Esophagus (tissue), 2 donors: Measurements from ENCODE around the gene ANKS1A. TPM values are rescaled to one million over a fixed set of nuclear protein-coding genes. Genes with fewer than 3 reads are reported as not detected.

Source experiments
- H3K27ac ChIP-seq, 2 donors: one replicate each; pipeline ENCODE4 v1.5.1; 2013; ENCODE audit warnings: low read depth in 2 of 2, mild to moderate bottlenecking in 2 of 2, inconsistent platforms in 1 of 2, low read length in 1 of 2, moderate library complexity in 1 of 2
- H3K27me3 ChIP-seq, 2 donors: one replicate each; pipeline ENCODE4 v1.6.1; 2013; ENCODE audit warnings: low read length in 2 of 2, control low read depth in 1 of 2, mild to moderate bottlenecking in 1 of 2; ENCODE audit not compliant: insufficient read depth in 2 of 2, control insufficient read depth in 1 of 2
- H3K36me3 ChIP-seq, 2 donors: one replicate each; pipeline ENCODE4 v1.6.1; 2013; ENCODE audit warnings: low read length in 1 of 2; ENCODE audit not compliant: control insufficient read depth in 2 of 2, insufficient read depth in 2 of 2
- H3K4me1 ChIP-seq, 2 donors: one replicate each; pipeline ENCODE4 v1.6.1; 2013; ENCODE audit warnings: low read length in 1 of 2; ENCODE audit not compliant: control insufficient read depth in 2 of 2, insufficient read depth in 2 of 2
- H3K4me3 ChIP-seq, 2 donors: one replicate each; pipeline ENCODE4 v1.5.1; 2013; ENCODE audit warnings: low read length in 2 of 2, mild to moderate bottlenecking in 2 of 2, low read depth in 1 of 2, moderate library complexity in 1 of 2
- H3K9me3 ChIP-seq, 2 donors: one replicate each; pipeline ENCODE4 v1.6.1; 2013; ENCODE audit warnings: mild to moderate bottlenecking in 2 of 2, low read depth in 1 of 2, low read length in 1 of 2, moderate library complexity in 1 of 2; ENCODE audit not compliant: control insufficient read depth in 2 of 2, insufficient read depth in 1 of 2
- WGBS, 2 donors: extraction: QIAGEN DNeasy Blood & Tissue Kit; methylation state at CpG; one replicate each; pipeline ENCODE4 v1.1.7; 2013; 5-methylcytosine and 5-hydroxymethylcytosine counted together
- polyA plus RNA-seq, 2 donors: library from polyadenylated mRNA; stranded (reverse); fragments of 200-250 nt; gene quantifications; one replicate each; pipeline ENCODE4 v1.2.3, GENCODE V29; 2013
- donor health status: healthy with polysubstance abuse.
- donor health status: Bipolar disorder and iron deficiency.

Gene ANKS1A
- polyA plus RNA-seq, 2 donors, result 6.3 to 7.7 TPM

DNA sequence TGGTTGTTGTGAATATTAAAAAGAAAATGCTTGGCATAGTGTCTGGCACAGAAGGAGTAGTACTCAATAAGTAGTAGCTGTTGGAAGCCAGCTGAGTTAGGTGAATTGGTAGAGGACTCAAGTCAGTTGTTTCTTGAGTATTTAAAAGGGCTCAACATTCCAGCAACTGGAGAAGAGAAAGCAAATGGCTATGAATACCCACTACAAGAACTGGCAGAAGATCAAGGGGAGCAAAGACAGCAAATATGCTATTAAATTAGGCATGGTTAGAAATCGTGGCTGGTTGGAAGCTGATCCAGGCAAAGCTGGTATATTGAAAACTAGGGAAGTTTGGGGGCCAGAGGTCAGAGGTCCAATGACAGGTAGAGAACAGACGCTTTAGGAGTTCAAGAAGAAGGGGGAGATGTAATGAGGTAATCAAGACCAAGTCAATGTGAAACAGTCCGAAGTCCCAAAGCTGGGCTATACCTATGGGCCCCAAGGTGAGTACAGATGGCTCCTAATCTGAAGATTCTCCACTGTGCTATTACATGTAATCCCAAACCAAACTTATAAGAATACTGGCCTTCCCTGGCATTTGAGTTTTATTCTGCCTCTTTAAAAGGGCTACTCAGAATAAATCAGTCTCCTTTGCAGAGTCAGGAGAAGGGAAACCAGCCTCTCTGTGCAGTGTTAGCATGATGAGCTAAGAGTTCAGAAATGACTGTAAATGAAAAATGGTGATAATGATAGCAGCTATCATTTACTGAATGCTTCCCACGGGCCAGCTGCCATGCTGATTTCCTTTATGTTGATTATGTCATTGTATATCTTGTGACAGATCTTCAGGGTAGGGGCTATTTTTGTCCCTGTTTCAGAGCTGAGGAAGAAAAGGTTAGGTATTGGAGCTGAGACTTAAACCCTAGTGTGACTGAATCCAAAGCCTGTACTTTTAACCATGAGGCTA, 122.3 kb downstream of the ANKS1A start:
- Histone ChIP-seq H3K4me3 (no peak overlapping the region), H3K9me3 (no peaks in the 10 kb centered on the region), H3K36me3 (no peaks in the 10 kb centered on the region), H3K4me1 (peaks cover 0 to 1% of the 10 kb centered on the region in 2 donors), H3K27me3 (no peaks in the 10 kb centered on the region), H3K27ac (no peak overlapping the region)
- WGBS, 2 donors, result 47 to 56% methylated on average over 4 of the region's 4 CpGs

- H3K9me3 ChIP-seq, result no peaks in the 10 kb centered on the region
- peaks cover 0 to 7% of the 10 kb centered on the region in 2 donors for H3K36me3 ChIP-seq
- H3K4me1 ChIP-seq, result peaks cover 0 to 1% of the 10 kb centered on the region in 2 donors
- H3K27me3 ChIP-seq, result no peaks in the 10 kb centered on the region
- no peak overlapping the region for H3K4me3 ChIP-seq
- 95 to 99% methylated on average over 6 of the region's 6 CpGs for WGBS, 2 donors
- no peak overlapping the region for H3K27ac ChIP-seq
Measured at GRCh38 chr6:35013701-35014100, 124.6 kb downstream of the ANKS1A start.

DNA sequence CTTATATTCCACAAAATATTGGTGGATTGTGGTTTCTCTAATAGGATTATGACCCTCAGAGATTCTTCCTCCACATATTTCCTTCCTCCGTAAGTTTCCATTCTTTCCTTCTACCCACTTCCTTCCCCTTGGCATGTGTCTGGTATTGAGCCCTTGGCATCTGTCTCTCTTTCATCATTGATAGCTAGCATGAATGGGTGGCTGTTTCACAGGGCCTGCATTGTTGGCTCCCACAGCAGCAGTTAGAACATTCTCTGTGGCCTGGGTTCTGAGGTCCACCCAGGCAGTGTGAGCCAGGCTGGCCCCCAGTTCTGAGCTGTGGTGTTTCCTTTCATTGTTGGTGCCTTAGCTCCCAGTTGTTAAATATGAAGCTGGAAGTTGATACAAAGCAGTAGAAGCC, 125.3 kb downstream of the ANKS1A start:
- Histone ChIP-seq H3K9me3 (no peaks in the 10 kb centered on the region), H3K4me1 (peaks cover 0 to 1% of the 10 kb centered on the region in 2 donors), H3K4me3 (no peak overlapping the region), H3K27ac (no peak overlapping the region), H3K27me3 (no peaks in the 10 kb centered on the region), H3K36me3 (peaks cover 0 to 7% of the 10 kb centered on the region in 2 donors)
- 82 to 85% methylated on average over 1 of the region's 1 CpG for WGBS, 2 donors

- Histone ChIP-seq H3K9me3 (no peaks in the 10 kb centered on the region), H3K27ac (no peak overlapping the region), H3K27me3 (no peaks in the 10 kb centered on the region), H3K36me3 (peaks cover 0 to 7% of the 10 kb centered on the region in 2 donors), H3K4me1 (peaks cover 0 to 1% of the 10 kb centered on the region in 2 donors), H3K4me3 (no peak overlapping the region)
- 75 to 77% methylated on average over 3 of the region's 3 CpGs for WGBS, 2 donors
Measured at GRCh38 chr6:35014786-35015185, 125.7 kb downstream of the ANKS1A start.

- Histone ChIP-seq H3K27me3 (no peaks in the 10 kb centered on the region), H3K27ac (peak overlapping the region in 1 of 2 donors; percentile 11), H3K4me1 (peaks cover 0 to 1% of the 10 kb centered on the region in 2 donors), H3K9me3 (no peaks in the 10 kb centered on the region), H3K36me3 (peaks cover 0 to 7% of the 10 kb centered on the region in 2 donors), H3K4me3 (no peak overlapping the region)
- 86 to 87% methylated on average over 4 of the region's 4 CpGs for WGBS, 2 donors
Measured at GRCh38 chr6:35015476-35015875, 126.4 kb downstream of the ANKS1A start.

DNA sequence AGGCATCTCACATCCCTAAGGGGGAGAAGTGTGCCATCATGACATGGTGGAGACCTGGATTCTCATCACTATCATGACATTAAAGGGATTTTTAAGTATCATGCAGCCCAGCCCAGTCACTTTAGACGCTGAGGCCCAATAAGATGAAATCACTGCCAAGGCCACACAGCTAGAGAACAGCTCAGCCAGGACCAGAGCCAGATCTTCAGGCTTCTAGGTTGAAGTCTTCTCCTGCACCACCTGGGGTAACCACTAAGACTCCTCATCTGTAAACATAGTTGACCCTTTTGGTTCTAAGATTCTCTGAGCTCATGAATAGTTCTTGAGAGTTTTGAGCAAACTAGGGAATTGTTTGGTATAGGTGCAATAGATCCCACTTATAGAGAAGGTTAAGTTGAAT, 126.9 kb downstream of the ANKS1A start:
- 0% methylated on average over 1 of the region's 1 CpG for WGBS, 2 donors
- H3K27ac ChIP-seq, result peak overlapping the region; percentile 24 to 50
- H3K4me3 ChIP-seq, result no peak overlapping the region
- peaks cover 0 to 7% of the 10 kb centered on the region in 2 donors for H3K36me3 ChIP-seq
- peaks cover 0 to 1% of the 10 kb centered on the region in 2 donors for H3K4me1 ChIP-seq
- H3K27me3 ChIP-seq, result no peaks in the 10 kb centered on the region
- H3K9me3 ChIP-seq, result no peaks in the 10 kb centered on the region

- H3K36me3 ChIP-seq, result peaks cover 0 to 7% of the 10 kb centered on the region in 2 donors
- H3K4me1 ChIP-seq, result peaks cover 0 to 1% of the 10 kb centered on the region in 2 donors
- peak overlapping the region; percentile 83 to 90 for H3K27ac ChIP-seq
- whole genome bisulfite sequencing, 2 donors, result 48 to 54% methylated on average over 11 of the region's 11 CpGs
- H3K27me3 ChIP-seq, result no peaks in the 10 kb centered on the region
- no peaks in the 10 kb centered on the region for H3K9me3 ChIP-seq
- H3K4me3 ChIP-seq, result peak overlapping the region in 1 of 2 donors; percentile 25
Measured at GRCh38 chr6:35016502-35017321, 127.7 kb downstream of the ANKS1A start.

GRCh38 chr6:35017411-35018181, 128.5 kb downstream of the ANKS1A start:
- H3K36me3 ChIP-seq, result peaks cover 0 to 8% of the 10 kb centered on the region in 2 donors
- WGBS, 2 donors, result 61 to 66% methylated on average over 28 of the region's 28 CpGs
- H3K4me3 ChIP-seq, result peak overlapping the region; percentile 25 to 47
- peaks cover 0 to 1% of the 10 kb centered on the region in 2 donors for H3K4me1 ChIP-seq
- H3K9me3 ChIP-seq, result no peaks in the 10 kb centered on the region
- H3K27me3 ChIP-seq, result no peaks in the 10 kb centered on the region
- peak overlapping the region; percentile 83 to 90 for H3K27ac ChIP-seq

DNA sequence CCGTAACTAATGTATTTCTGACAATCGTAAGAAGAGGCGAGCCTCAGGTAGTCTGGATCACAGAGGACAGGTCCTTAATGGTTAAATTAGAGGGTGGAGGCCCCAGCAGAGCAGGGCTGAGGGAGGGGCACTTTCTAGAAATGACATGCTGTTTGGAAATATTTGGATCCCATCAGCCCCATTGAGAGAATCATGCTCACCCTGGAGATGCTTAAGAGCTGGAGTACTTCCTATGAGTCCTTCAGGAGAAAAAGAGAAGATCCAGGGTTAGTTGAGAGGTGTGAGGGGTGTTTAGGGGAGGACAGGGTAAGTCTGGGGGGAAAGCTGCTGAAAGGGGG, 129.1 kb downstream of the ANKS1A start:
- Histone ChIP-seq H3K27me3 (no peaks in the 10 kb centered on the region), H3K36me3 (peaks cover 0 to 8% of the 10 kb centered on the region in 2 donors), H3K4me3 (peak overlapping the region; percentile 25 to 47), H3K4me1 (peaks cover 0 to 1% of the 10 kb centered on the region in 2 donors), H3K27ac (peak overlapping the region; percentile 83 to 90), H3K9me3 (no peaks in the 10 kb centered on the region)
- WGBS, 2 donors, result 67 to 68% methylated on average over 3 of the region's 3 CpGs
